ENCODE results near the gene MTHFR. TPM values are rescaled to one million over a fixed set of nuclear protein-coding genes. Genes with fewer than 3 reads are reported as not detected.

Gene MTHFR
- total and polyA plus RNA-seq, 12 donors, result 17.7 to 75.8 (median 39.1) TPM

DNA sequence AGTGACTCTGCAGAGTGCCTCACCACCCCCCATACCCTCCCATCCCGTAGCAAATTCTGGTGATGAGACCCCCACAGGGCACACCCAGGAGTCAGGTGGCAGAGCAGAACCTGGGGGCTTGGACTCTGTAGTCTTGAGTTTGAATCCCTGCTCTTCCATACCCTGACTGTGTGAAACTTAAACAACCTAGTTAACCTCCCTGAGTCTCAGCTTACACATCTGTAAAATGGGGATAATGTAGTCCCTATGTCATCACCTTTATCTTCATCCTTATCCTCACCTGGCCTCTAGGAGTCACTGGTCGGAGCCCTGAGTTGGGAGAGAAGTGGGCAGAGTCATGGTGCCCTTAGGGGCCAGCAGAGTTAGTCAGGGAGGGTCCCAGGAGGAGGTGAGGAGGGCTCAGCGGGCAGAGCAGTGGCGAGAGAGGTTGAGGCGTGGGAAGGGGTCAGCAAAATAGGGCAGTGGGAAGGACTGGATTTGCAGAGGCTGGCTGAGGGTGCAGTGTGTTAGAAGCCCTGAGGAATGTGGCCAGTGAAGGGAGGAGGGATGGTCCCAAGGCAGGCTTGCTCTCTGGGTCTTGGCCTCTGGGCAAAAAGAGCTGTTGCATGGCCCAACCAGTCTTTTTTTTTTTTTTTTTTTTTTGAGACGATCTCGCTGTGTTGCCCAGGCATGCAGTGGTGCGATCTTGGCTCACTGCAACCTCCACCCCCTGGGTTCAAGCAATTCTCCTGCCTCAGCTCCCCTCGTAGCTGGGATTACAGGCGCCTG is 25.2 kb downstream of the MTHFR start:
- no peaks in the 10 kb centered on the region for H3K27me3 ChIP-seq
- no peak for ATAC-seq
- no peaks in the 10 kb centered on the region for H3K36me3 ChIP-seq
- DNase-seq, result no peak
- H3K27ac ChIP-seq, result no peak overlapping the region
- peaks cover 10 to 15% (median 12%) of the 10 kb centered on the region in 9 donors for H3K4me1 ChIP-seq
- no peaks in the 10 kb centered on the region for H3K9me3 ChIP-seq
- TF ChIP-seq, protein P1, sequence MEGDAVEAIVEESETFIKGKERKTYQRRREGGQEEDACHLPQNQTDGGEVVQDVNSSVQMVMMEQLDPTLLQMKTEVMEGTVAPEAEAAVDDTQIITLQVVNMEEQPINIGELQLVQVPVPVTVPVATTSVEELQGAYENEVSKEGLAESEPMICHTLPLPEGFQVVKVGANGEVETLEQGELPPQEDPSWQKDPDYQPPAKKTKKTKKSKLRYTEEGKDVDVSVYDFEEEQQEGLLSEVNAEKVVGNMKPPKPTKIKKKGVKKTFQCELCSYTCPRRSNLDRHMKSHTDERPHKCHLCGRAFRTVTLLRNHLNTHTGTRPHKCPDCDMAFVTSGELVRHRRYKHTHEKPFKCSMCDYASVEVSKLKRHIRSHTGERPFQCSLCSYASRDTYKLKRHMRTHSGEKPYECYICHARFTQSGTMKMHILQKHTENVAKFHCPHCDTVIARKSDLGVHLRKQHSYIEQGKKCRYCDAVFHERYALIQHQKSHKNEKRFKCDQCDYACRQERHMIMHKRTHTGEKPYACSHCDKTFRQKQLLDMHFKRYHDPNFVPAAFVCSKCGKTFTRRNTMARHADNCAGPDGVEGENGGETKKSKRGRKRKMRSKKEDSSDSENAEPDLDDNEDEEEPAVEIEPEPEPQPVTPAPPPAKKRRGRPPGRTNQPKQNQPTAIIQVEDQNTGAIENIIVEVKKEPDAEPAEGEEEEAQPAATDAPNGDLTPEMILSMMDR (IDR thresholded peaks at IDR 0.05), result no peak
- H3K4me3 ChIP-seq, result no peak overlapping the region
- intact Hi-C loops (cut with DNase I), result loop anchor here in 1 of 10 donors (5.0 kb wide), 1 partner anchor 43 kb away; the partner anchor contains the start of gene AGTRAP
- 79 to 81% methylated on average over 9 to 10 of the region's 10 CpGs for WGBS, 2 donors

DNA sequence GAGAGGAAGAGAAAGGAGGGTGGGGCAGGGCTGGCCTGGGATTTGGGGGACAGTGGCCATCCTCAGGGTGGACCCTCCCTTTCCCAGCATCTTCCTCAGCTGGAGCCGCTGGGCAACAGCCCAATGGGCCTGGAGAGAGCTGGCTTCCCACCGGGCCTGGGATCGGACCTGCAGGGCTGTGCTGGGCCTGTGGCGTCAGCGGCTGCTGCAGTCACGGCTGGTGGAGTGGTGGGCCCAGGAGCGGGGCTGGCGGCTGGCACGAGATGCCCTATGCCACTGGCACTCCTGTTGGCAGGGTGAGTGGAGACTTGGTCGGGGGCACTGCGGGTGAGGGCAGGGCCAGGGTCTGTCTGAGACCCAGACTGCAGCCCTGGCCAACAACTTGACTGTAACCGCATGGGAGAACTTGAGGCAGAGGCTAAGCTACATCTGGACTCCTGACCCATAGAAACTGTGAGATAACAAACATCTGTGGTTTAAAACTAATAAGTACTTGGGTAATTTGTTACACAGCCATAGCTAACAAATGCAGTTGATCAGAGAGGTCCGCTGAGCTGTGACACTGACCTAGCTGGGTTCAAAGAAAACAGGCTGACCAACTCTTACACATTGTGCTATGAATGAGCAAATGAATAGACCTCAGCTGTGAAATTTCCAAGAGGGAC is 25.9 kb downstream of the MTHFR start:
- Histone ChIP-seq H3K4me3 (no peak overlapping the region), H3K36me3 (no peaks in the 10 kb centered on the region), H3K9me3 (no peaks in the 10 kb centered on the region), H3K4me1 (peaks cover 3 to 8% (median 5%) of the 10 kb centered on the region in 9 donors), H3K27me3 (no peaks in the 10 kb centered on the region), H3K27ac (no peak overlapping the region)
- ATAC-seq (no peak), DNase-seq (no peak)
- TF ChIP-seq, protein P1 (IDR thresholded peaks at IDR 0.05), result no peak
- intact Hi-C loops (cut with DNase I), result loop anchor here in 1 of 10 donors (5.0 kb wide), 1 partner anchor 43 kb away; the partner anchor contains the start of gene AGTRAP
- WGBS, 2 donors, result 87 to 88% methylated on average over 13 of the region's 13 CpGs

DNA sequence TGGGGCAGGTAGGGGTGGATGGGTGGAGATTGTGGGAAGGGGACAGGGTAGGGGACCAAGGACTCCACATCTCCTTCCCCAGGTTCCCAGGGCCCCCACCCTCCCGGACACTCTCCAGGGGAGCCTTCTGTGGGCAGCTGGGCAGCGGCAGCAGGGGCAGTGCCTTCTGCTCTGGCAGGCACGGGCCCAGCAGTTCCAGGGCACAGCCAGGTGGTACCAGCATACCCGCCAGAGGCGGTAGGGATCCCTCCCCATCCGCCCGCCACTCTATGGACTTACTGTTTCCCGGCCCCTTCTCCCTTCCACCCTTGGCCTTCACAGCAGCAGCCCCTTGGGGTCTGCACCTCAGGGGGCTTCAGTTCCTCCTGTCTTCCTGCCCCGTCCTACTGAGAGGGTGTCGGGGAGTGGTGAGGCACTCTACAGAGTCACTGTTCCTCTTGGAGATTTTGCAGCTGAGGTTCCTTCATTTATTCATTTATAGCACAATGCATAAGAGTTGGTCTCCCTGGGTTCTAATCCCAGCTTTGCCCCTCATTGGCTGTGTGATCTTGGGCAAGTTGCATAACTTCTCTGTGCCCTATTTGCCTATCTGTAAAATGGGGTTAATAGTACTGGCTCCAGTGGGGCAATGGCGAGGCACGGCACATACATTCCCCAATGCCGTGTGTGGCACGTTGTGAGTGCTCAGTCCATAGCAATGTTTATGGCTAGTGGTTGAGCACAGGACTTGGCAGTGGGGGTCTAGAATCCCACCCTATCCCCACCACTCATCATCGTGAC is 26.7 kb downstream of the MTHFR start:
- Histone ChIP-seq H3K4me3 (no peak overlapping the region), H3K4me1 (peaks cover 0 to under 1% (median 0%) of the 10 kb centered on the region in 9 donors), H3K36me3 (no peaks in the 10 kb centered on the region), H3K9me3 (no peaks in the 10 kb centered on the region), H3K27ac (no peak overlapping the region), H3K27me3 (no peaks in the 10 kb centered on the region)
- TF ChIP-seq, protein P1 (IDR thresholded peaks at IDR 0.05), result no peak
- intact Hi-C loops (cut with DNase I), result no loop called here
- DNase-seq (no peak), ATAC-seq (no peak)
- 92 to 94% methylated on average over 12 to 15 of the region's 15 CpGs for WGBS, 2 donors

DNA sequence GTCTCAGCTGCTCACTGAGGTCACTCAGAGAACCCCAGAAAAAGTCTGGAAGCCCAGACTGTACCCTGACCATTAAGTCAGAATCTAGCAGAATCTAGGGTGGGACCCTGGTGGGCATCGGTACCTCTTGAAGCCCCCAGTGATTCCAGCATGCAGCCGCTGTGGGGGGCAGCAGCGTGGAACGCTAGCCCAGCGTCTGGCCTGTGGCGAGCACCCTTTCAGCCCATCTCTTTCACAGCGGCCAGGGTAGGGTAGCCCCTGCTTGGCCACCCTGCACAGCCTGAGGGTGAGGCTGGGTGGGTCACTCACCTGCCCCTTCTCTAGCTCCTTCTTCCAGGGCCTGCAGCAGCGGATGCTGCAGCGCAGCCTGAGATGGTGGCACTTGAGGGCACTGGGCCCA is 27.4 kb downstream of the MTHFR start:
- Histone ChIP-seq H3K4me1 (no peaks in the 10 kb centered on the region), H3K27ac (no peak overlapping the region), H3K4me3 (no peak overlapping the region), H3K9me3 (no peaks in the 10 kb centered on the region), H3K36me3 (no peaks in the 10 kb centered on the region), H3K27me3 (no peaks in the 10 kb centered on the region)
- TF ChIP-seq, protein P1 (IDR thresholded peaks at IDR 0.05), result no peak
- DNase-seq (no peak), ATAC-seq (no peak)
- WGBS, 2 donors, result 97 to 98% methylated on average over 9 of the region's 9 CpGs
- intact Hi-C loops (cut with DNase I), result no loop called here

All from heart right ventricle (tissue), 16 donors.